Panc1 (cell line): ENCODE data around the gene CFAP299.

ENCODE experiments used
- CTCF ChIP-seq: fragments of 450-650 bp; IDR thresholded peaks from 2 replicates; pipeline ENCODE4 v1.5.1; 2017; ENCODE audit warnings: mild to moderate bottlenecking
- POLR2AphosphoS5 ChIP-seq: IDR thresholded peaks from 2 replicates; pipeline ENCODE4 v1.6.1; 2012; ENCODE audit warnings: mild to moderate bottlenecking, low read depth, low read length, moderate library complexity
- REST ChIP-seq, 2 experiments: IDR thresholded peaks; 2 replicates each; pipeline ENCODE4 v1.6.1; 2011 to 2012; ENCODE audit warnings: low read depth in 2 of 2, control low read depth in 1 of 2, low read length in 1 of 2, mild to moderate bottlenecking in 1 of 2, moderate library complexity in 1 of 2; ENCODE audit not compliant: insufficient read depth in 1 of 2
- SIN3A ChIP-seq: IDR thresholded peaks from 2 replicates; pipeline ENCODE4 v1.6.1; 2012; ENCODE audit warnings: low read depth, mild to moderate bottlenecking, low read length, moderate library complexity, borderline replicate concordance; ENCODE audit not compliant: insufficient read depth
- TCF7L2 ChIP-seq: IDR thresholded peaks from 2 replicates; pipeline ENCODE4 v1.6.1; 2011; ENCODE audit warnings: mild to moderate bottlenecking, low read depth, low read length, inconsistent platforms

GRCh38 chr4:80931631-80932081, 596.1 kb downstream of the CFAP299 start:
- TF ChIP-seq SIN3A = no peak
- no peak for TF ChIP-seq CTCF
- no peak for TF ChIP-seq REST (IDR thresholded peaks at IDR 0.05; ENCODE audit: insufficient read depth in 1 of 2, low read depth in 2 of 2, low read length in 1 of 2)
- no peak for TF ChIP-seq POLR2AphosphoS5
- no peak for TF ChIP-seq TCF7L2
